Thyroid gland (tissue), 4 donors: ENCODE results near the gene UBIAD1. TPM values are rescaled to one million over a fixed set of nuclear protein-coding genes. Genes with fewer than 3 reads are reported as not detected.

Experiments used
- DNase-seq, 2 donors: peaks; one replicate each; pipeline ENCODE4 v3.0.0-alpha.2; 2019
- H3K27ac ChIP-seq, 3 donors: fragments of 200-600 bp; sonication (generic); 1 replicate in 2 of 3; 2 replicates in 1 of 3; pipeline ENCODE4 v1.5.1; 2016 to 2019; ENCODE audit warnings: mild to moderate bottlenecking in 1 of 3, moderate library complexity in 1 of 3
- H3K27me3 ChIP-seq: fragments of 200-600 bp; sonication (generic); one replicate; pipeline ENCODE4 v1.5.1; 2019
- H3K36me3 ChIP-seq, 2 donors: fragments of 200-600 bp; sonication (generic); one replicate each; pipeline ENCODE4 v1.5.1; 2016 to 2019
- H3K4me1 ChIP-seq, 2 donors: fragments of 200-600 bp; sonication (generic); one replicate each; pipeline ENCODE4 v1.5.1; 2017 to 2019
- H3K4me3 ChIP-seq, 3 donors: fragments of 200-600 bp; sonication (generic); replicated peaks in 1 of 3; 1 replicate in 2 of 3; 2 replicates in 1 of 3; pipeline ENCODE4 v1.5.1; 2016; ENCODE audit warnings: mild to moderate bottlenecking in 1 of 3
- H3K9me3 ChIP-seq: fragments of 200-600 bp; sonication (generic); one replicate; pipeline ENCODE4 v1.5.1; 2017
- POLR2A ChIP-seq, 2 donors: fragments of 450-650 bp; IDR thresholded peaks; one replicate each; pipeline ENCODE4 v1.6.1; 2017; ENCODE audit warnings: antibody characterized with exemption in 2 of 2, mild to moderate bottlenecking in 2 of 2, moderate library complexity in 1 of 2
- WGBS, 2 donors: methylation state at CpG; one replicate each; pipeline ENCODE4 v1.1.5; 2017; 5-methylcytosine and 5-hydroxymethylcytosine counted together
- intact Hi-C: fragments of 100-400 bp; cut with DNase I; formaldehyde crosslinking; loops from one replicate; pipeline ENCODE4 v1.15.1; 2023
- total RNA-seq, 4 donors: library from RNA; depleted of rRNA; stranded (reverse); fragments of >200 nt; gene quantifications; one replicate each; pipeline ENCODE4 v1.2.3, GENCODE V29; 2016
- TF ChIP-seq, protein P1 (sequence below), 6 experiments: fragments of 200-600 bp in 3 of 6; fragments of 450-650 bp in 3 of 6; sonication (generic) in 3 of 6; IDR thresholded peaks; one replicate each; pipeline ENCODE4 v1.5.1; 2016 to 2019; ENCODE audit warnings: antibody characterized with exemption in 6 of 6, mild to moderate bottlenecking in 2 of 6, inconsistent platforms in 1 of 6, moderate library complexity in 1 of 6

The UBIAD1 gene
- total RNA-seq, 4 donors from 2014 or later = 14.4 to 15.4 (median 15.1) TPM

- TF ChIP-seq, protein P1, sequence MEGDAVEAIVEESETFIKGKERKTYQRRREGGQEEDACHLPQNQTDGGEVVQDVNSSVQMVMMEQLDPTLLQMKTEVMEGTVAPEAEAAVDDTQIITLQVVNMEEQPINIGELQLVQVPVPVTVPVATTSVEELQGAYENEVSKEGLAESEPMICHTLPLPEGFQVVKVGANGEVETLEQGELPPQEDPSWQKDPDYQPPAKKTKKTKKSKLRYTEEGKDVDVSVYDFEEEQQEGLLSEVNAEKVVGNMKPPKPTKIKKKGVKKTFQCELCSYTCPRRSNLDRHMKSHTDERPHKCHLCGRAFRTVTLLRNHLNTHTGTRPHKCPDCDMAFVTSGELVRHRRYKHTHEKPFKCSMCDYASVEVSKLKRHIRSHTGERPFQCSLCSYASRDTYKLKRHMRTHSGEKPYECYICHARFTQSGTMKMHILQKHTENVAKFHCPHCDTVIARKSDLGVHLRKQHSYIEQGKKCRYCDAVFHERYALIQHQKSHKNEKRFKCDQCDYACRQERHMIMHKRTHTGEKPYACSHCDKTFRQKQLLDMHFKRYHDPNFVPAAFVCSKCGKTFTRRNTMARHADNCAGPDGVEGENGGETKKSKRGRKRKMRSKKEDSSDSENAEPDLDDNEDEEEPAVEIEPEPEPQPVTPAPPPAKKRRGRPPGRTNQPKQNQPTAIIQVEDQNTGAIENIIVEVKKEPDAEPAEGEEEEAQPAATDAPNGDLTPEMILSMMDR (IDR thresholded peaks at IDR 0.05) = no peak
- no peak for TF ChIP-seq POLR2A (IDR thresholded peaks at IDR 0.05)
- Histone ChIP-seq H3K4me1 (peaks cover 5 to 8% of the 10 kb centered on the region in 2 donors), H3K36me3 (peaks cover 0 to 12% of the 10 kb centered on the region in 2 donors), H3K27me3 (no peaks in the 10 kb centered on the region), H3K9me3 (no peaks in the 10 kb centered on the region), H3K27ac (no peak overlapping the region), H3K4me3 (no peak overlapping the region)
- WGBS, 2 donors = 51 to 70% methylated on average over 8 of the region's 8 CpGs
- DNase-seq = peak in 1 of 2 donors; percentile 21
- intact Hi-C loops = no loop called here
Measured at GRCh38 chr1:11281518-11282331, 8.7 kb downstream of the UBIAD1 start.

DNA sequence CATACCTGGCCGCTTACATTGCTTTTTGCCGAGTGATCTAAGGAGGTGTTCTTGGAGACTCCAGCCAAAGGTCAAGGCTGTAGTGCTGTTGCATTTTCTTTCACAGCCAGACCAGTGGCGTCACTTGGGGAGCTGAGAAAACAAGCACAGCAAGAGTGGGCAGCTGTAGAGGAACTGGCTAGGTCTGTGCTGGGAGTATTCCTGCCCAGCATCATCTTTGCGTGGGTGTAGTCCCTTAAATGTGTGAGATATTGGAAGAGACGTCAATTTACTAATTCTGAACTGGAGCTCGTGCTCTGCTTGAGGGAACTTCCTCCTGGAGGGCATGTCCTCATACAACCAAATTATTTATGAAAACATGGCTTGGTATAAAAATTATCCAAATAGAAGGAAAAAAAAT, 10.2 kb downstream of the UBIAD1 start:
- Histone ChIP-seq H3K27me3 (no peaks in the 10 kb centered on the region), H3K9me3 (no peaks in the 10 kb centered on the region), H3K4me3 (no peak overlapping the region), H3K27ac (no peak overlapping the region), H3K4me1 (peaks cover 5 to 8% of the 10 kb centered on the region in 2 donors), H3K36me3 (peaks cover 0 to 12% of the 10 kb centered on the region in 2 donors)
- intact Hi-C loops = no loop called here
- no peak for DNase-seq
- TF ChIP-seq POLR2A (IDR thresholded peaks at IDR 0.05) = no peak
- TF ChIP-seq, protein P1 (IDR thresholded peaks at IDR 0.05) = no peak
- WGBS, 2 donors = 96 to 98% methylated on average over 6 of the region's 6 CpGs

GRCh38 chr1:11284784-11285183, 11.8 kb downstream of the UBIAD1 start:
- Histone ChIP-seq H3K4me1 (peaks cover 5 to 8% of the 10 kb centered on the region in 2 donors), H3K27me3 (no peaks in the 10 kb centered on the region), H3K4me3 (no peak overlapping the region), H3K36me3 (peaks cover 0 to 5% of the 10 kb centered on the region in 2 donors), H3K27ac (no peak overlapping the region), H3K9me3 (no peaks in the 10 kb centered on the region)
- TF ChIP-seq POLR2A (IDR thresholded peaks at IDR 0.05) = no peak
- TF ChIP-seq, protein P1 (IDR thresholded peaks at IDR 0.05) = no peak
- 88 to 89% methylated on average over 6 of the region's 6 CpGs for WGBS, 2 donors
- intact Hi-C loops = no loop called here
- DNase-seq = no peak

DNA sequence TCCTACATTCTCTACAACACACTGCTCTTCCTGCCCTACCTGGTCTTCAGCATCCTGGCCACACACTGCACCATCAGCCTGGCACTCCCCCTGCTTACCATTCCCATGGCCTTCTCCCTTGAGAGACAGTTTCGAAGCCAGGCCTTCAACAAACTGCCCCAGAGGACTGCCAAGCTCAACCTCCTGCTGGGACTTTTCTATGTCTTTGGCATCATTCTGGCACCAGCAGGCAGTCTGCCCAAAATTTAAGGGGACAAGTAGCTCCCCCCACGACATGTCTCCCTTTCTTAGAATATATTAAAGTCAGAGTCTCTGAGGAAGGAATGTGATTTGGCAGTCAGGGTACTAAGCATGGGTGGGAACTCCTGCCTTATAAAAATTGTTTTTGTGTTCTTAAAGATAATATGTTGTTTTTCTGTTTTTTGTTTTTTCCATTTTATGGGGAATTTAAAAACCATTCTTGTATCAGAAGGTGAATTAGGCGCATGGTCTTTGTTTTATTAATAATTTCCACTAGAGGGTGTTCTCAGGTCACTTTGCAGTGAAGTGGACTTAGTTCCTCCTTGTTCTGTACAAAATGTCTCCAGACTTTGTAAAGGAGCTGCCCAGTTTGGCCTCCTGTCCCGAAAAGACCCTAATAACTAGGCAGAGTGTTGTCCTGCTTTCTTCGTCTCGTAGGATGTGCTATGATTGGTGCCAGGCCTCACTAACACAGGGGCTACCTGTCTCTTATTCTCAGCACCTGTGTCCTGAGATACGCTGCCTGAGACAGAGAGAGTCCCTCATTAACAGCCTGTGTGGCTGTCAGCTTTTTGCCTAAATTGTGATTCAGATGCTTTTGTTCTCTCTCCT, 13.1 kb downstream of the UBIAD1 start:
- intact Hi-C loops = no loop called here
- peaks cover 0 to 5% of the 10 kb centered on the region in 2 donors for H3K36me3 ChIP-seq

More for the DNA sequence above, 13.1 kb downstream of the UBIAD1 start:
- Histone ChIP-seq H3K9me3 (no peaks in the 10 kb centered on the region), H3K27ac (no peak overlapping the region), H3K4me3 (no peak overlapping the region), H3K4me1 (peaks cover 5 to 8% of the 10 kb centered on the region in 2 donors), H3K27me3 (no peaks in the 10 kb centered on the region)
- TF ChIP-seq, protein P1 (IDR thresholded peaks at IDR 0.05) = peak in 1 of 6 experiments; percentile 6
- TF ChIP-seq POLR2A (IDR thresholded peaks at IDR 0.05) = no peak
- 86 to 88% methylated on average over 7 of the region's 7 CpGs for WGBS, 2 donors
- no peak for DNase-seq
